GM23338 (cell line): Measurements from ENCODE around the gene PLET1. TPM values are rescaled to one million over a fixed set of nuclear protein-coding genes. Genes with fewer than 3 reads are reported as not detected.

Experiments used
- ATAC-seq: fragments of 200-7000 bp; cut with Tn5 transposase; 3 replicates; pipeline ENCODE4 v1.9.1; 2020
- DNase-seq: peaks from one replicate; pipeline ENCODE4 v3.0.0-alpha.2; 2015; ENCODE audit warnings: low spot score
- H2AFZ ChIP-seq: fragments of 200-600 bp; sonication (generic); 2 replicates; pipeline ENCODE4 v1.8.0; 2016; ENCODE audit warnings: antibody characterized with exemption, mild to moderate bottlenecking, moderate library complexity
- H3F3A ChIP-seq: fragments of 200-600 bp; sonication (generic); replicated peaks from 2 replicates; pipeline ENCODE4 v1.8.0; 2017; ENCODE audit warnings: antibody characterized with exemption, mixed run types, low read depth
- H3K27ac ChIP-seq: fragments of 200-600 bp; sonication (generic); 2 replicates; pipeline ENCODE4 v1.6.1; 2016; ENCODE audit warnings: low read depth
- H3K27me3 ChIP-seq: fragments of 200-600 bp; sonication (generic); 2 replicates; pipeline ENCODE4 v1.8.0; 2016; ENCODE audit warnings: mild to moderate bottlenecking, mixed run types, moderate library complexity; ENCODE audit not compliant: insufficient read depth
- H3K36me3 ChIP-seq: fragments of 200-600 bp; sonication (generic); 2 replicates; pipeline ENCODE4 v1.8.0; 2016; ENCODE audit warnings: mild to moderate bottlenecking; ENCODE audit not compliant: insufficient read depth
- H3K4me1 ChIP-seq: fragments of 200-600 bp; sonication (generic); 2 replicates; pipeline ENCODE4 v1.8.0; 2016; ENCODE audit warnings: mild to moderate bottlenecking, moderate library complexity; ENCODE audit not compliant: insufficient read depth
- H3K4me2 ChIP-seq: fragments of 200-600 bp; sonication (generic); 2 replicates; pipeline ENCODE4 v1.7.1; 2017; ENCODE audit warnings: mixed run types
- H3K4me3 ChIP-seq: fragments of 200-600 bp; sonication (generic); 2 replicates; pipeline ENCODE4 v1.6.1; 2016; ENCODE audit warnings: mixed run types
- H3K79me2 ChIP-seq: fragments of 200-600 bp; sonication (generic); replicated peaks from 2 replicates; pipeline ENCODE4 v1.8.0; 2017; ENCODE audit warnings: mild to moderate bottlenecking; ENCODE audit not compliant: insufficient read depth
- H3K9me2 ChIP-seq: fragments of 200-600 bp; sonication (generic); 2 replicates; pipeline ENCODE4 v1.8.0; 2017; ENCODE audit not compliant: insufficient read depth
- H4K20me1 ChIP-seq: fragments of 200-600 bp; sonication (generic); replicated peaks from 2 replicates; pipeline ENCODE4 v1.8.0; 2017; ENCODE audit warnings: mild to moderate bottlenecking; ENCODE audit not compliant: insufficient read depth
- H3K27ac Mint-ChIP-seq: 2 replicates; pipeline ENCODE4 v1.8.0; 2020; ENCODE audit warnings: inconsistent platforms, mild to moderate bottlenecking, moderate library complexity, mixed read lengths
- H3K27me3 Mint-ChIP-seq: 3 replicates; pipeline ENCODE4 v1.8.0; 2022; ENCODE audit warnings: low read depth, mild to moderate bottlenecking, moderate library complexity, mixed read lengths, inconsistent platforms; ENCODE audit not compliant: insufficient read depth, poor library complexity
- H3K36me3 Mint-ChIP-seq: 3 replicates; pipeline ENCODE4 v1.8.0; 2021; ENCODE audit warnings: low read depth, mild to moderate bottlenecking, inconsistent platforms, moderate library complexity, mixed read lengths
- H3K4me1 Mint-ChIP-seq: 3 replicates; pipeline ENCODE4 v1.8.0; 2020; ENCODE audit warnings: mild to moderate bottlenecking, inconsistent platforms, mixed read lengths
- H3K4me3 Mint-ChIP-seq: 3 replicates; pipeline ENCODE4 v1.8.0; 2021; ENCODE audit warnings: moderate library complexity, mild to moderate bottlenecking, inconsistent platforms, mixed read lengths
- H3K9me3 Mint-ChIP-seq: 3 replicates; pipeline ENCODE4 v1.8.0; 2020; ENCODE audit warnings: moderate library complexity, mild to moderate bottlenecking, inconsistent platforms, mixed read lengths
- CREB1 ChIP-seq: fragments of 250-450 bp; sonication (Bioruptor Pico); IDR thresholded peaks from 2 replicates; pipeline ENCODE4 v1.5.0; 2020; ENCODE audit warnings: low read depth, mild to moderate bottlenecking, moderate library complexity
- CTCF ChIP-seq, 2 experiments: fragments of 200-600 bp in 1 of 2; sonication (generic) in 1 of 2; conservative IDR thresholded peaks; 2 replicates each; pipeline versions ENCODE4 v1.5.1 to v1.6.1; 2016 to 2017; ENCODE audit warnings: antibody characterized with exemption in 2 of 2, low read depth in 2 of 2, mild to moderate bottlenecking in 2 of 2, moderate library complexity in 1 of 2
- ETS1 ChIP-seq: IDR thresholded peaks from 2 replicates; pipeline ENCODE4 v1.6.1; 2016; ENCODE audit warnings: antibody characterized with exemption
- EZH2 ChIP-seq: fragments of 200-600 bp; sonication (generic); IDR thresholded peaks from one replicate; pipeline ENCODE4 v1.8.0; 2017; ENCODE audit warnings: antibody characterized with exemption, mild to moderate bottlenecking, low read depth; ENCODE audit not compliant: unreplicated experiment
- EZH2phosphoT487 ChIP-seq: fragments of 200-600 bp; sonication (generic); IDR thresholded peaks from one replicate; pipeline ENCODE4 v1.8.1; 2018; ENCODE audit warnings: antibody characterized with exemption; ENCODE audit not compliant: unreplicated experiment
- JUNB ChIP-seq: IDR thresholded peaks from one replicate; pipeline ENCODE4 v1.6.1; 2016; ENCODE audit warnings: antibody characterized with exemption; ENCODE audit not compliant: unreplicated experiment
- NANOG ChIP-seq: IDR thresholded peaks from 2 replicates; pipeline ENCODE4 v1.6.1; 2016; ENCODE audit warnings: antibody characterized with exemption, borderline replicate concordance
- POLR2AphosphoS5 ChIP-seq: IDR thresholded peaks from 2 replicates; pipeline ENCODE4 v1.6.1; 2016; ENCODE audit warnings: antibody characterized with exemption, low read depth
- REST ChIP-seq: IDR thresholded peaks from one replicate; pipeline ENCODE4 v1.6.1; 2018; ENCODE audit warnings: antibody characterized with exemption; ENCODE audit not compliant: unreplicated experiment
- STAT1 ChIP-seq: IDR thresholded peaks from one replicate; pipeline ENCODE4 v1.6.1; 2016; ENCODE audit warnings: antibody characterized with exemption; ENCODE audit not compliant: unreplicated experiment
- ZNF114 ChIP-seq: fragments of 250-450 bp; sonication (Bioruptor Pico); IDR thresholded peaks from 2 replicates; pipeline ENCODE4 v1.5.0; 2020; ENCODE audit warnings: mild to moderate bottlenecking, moderate library complexity
- ZNF331 ChIP-seq: fragments of 250-450 bp; sonication (Bioruptor Pico); IDR thresholded peaks from 2 replicates; pipeline ENCODE4 v1.5.0; 2020; ENCODE audit warnings: low read depth, mild to moderate bottlenecking, moderate library complexity
- ZNF462 ChIP-seq: fragments of 250-450 bp; sonication (Bioruptor Pico); IDR thresholded peaks from 2 replicates; pipeline ENCODE4 v1.5.0; 2020; ENCODE audit warnings: mild to moderate bottlenecking, moderate library complexity
- polyA plus RNA-seq: library from polyadenylated mRNA; unstranded; fragments of >200 nt; fragmentation: Nextera tagmentation; extraction: Ambion mirVana; gene quantifications from 2 replicates; pipeline ENCODE4 v1.2.1, GENCODE V29; 2016
- total RNA-seq: library from RNA; depleted of rRNA; stranded (reverse); fragments of >200 nt; shearing (Covaris generic); gene quantifications from 2 replicates; pipeline ENCODE4 v1.2.3, GENCODE V29; 2014

The PLET1 gene
- total and polyA plus RNA-seq, 2 experiments from 2014 or later, result not detected

GRCh38 chr11:112227471-112227870 is 33.2 kb downstream of the PLET1 start:
- Histone ChIP-seq H4K20me1 (peaks cover 5% of the 10 kb centered on the region; the same call in 1 of the 2 replicates), H3K4me3 (peak overlapping the region; percentile 85), H3K27ac (no peak overlapping the region), H3K36me3 (peaks cover 8% of the 10 kb centered on the region; the same call in 1 of the 2 replicates), H3K9me2 (no peaks in the 10 kb centered on the region), H3K4me1 (peaks cover 7% of the 10 kb centered on the region), H3K79me2 (peaks cover 35% of the 10 kb centered on the region), H2AFZ (no peak overlapping the region), H3F3A (no peaks in the 10 kb centered on the region), H3K27me3 (no peaks in the 10 kb centered on the region; the same call in 1 of the 2 replicates), H3K4me2 (peak overlapping the region; percentile 95)
- ATAC-seq, result no peak
- no peak for DNase-seq
- Mint-ChIP-seq H3K4me3 (peak overlapping the region; percentile 75), H3K4me1 (peaks cover 12% of the 10 kb centered on the region), H3K27me3 (peaks cover 9% of the 10 kb centered on the region), H3K27ac (peak overlapping the region; percentile 7; the same call in 1 of the 2 replicates), H3K9me3 (no peaks in the 10 kb centered on the region), H3K36me3 (peaks cover 15% of the 10 kb centered on the region; the same call in 2 of the 3 replicates)
- TF ChIP-seq ETS1 (no peak), NANOG (no peak), ZNF462 (no peak), EZH2 (no peak), JUNB (no peak), ZNF331 (CRISPR knock-in tag) (no peak), REST (no peak), STAT1 (no peak), CTCF (conservative IDR thresholded peaks at IDR 0.05; ENCODE audit: low read depth in 2 of 2) (no peak), POLR2AphosphoS5 (no peak), ZNF114 (no peak), CREB1 (CRISPR knock-in tag) (no peak), EZH2phosphoT487 (no peak)
